ENCODE measurements around the gene DCHS1.

- no peak for TF ChIP-seq POLR2AphosphoS5 (IDR thresholded peaks at IDR 0.05)
- no peak for TF ChIP-seq CTCF (IDR thresholded peaks at IDR 0.05)
- no peak for TF ChIP-seq POLR2A (IDR thresholded peaks at IDR 0.05)
These were observed 55.7 kb downstream of the DCHS1 start for GRCh38 chr11:6599881-6600390.
